Stimulated activated naive B cell treated with anti-CD40 and anti-IgM and Interleukin-4, amounts not matched to agents 10 μg/mL and 1 μg/mL and 100 μg/mL, for 72 hours (primary cell): Measurements from ENCODE around the gene MTTP.

Experiments used
- ATAC-seq, 2 donors: fragments of 150-1000 bp; cut with Tn5 transposase; replicated peaks; 2 replicates each; pipeline ENCODE4 v1.10.0; 2021; ENCODE audit warnings: moderate library complexity in 1 of 2
- DNase-seq: peaks from one replicate; pipeline ENCODE4 v3.0.0; 2021
- H3K27ac Mint-ChIP-seq: one replicate; pipeline ENCODE4 v1.8.0; 2022; ENCODE audit warnings: mild to moderate bottlenecking, mixed read lengths
- H3K27me3 Mint-ChIP-seq, 2 donors: one replicate each; pipeline ENCODE4 v1.8.0; 2022; ENCODE audit warnings: mixed read lengths in 2 of 2
- H3K36me3 Mint-ChIP-seq, 2 donors: one replicate each; pipeline ENCODE4 v1.8.0; 2022; ENCODE audit warnings: mixed read lengths in 2 of 2, mild to moderate bottlenecking in 1 of 2
- H3K4me1 Mint-ChIP-seq, 2 donors: one replicate each; pipeline ENCODE4 v1.8.0; 2022; ENCODE audit warnings: mixed read lengths in 2 of 2, mild to moderate bottlenecking in 1 of 2
- H3K4me3 Mint-ChIP-seq, 2 donors: one replicate each; pipeline ENCODE4 v1.8.0; 2022; ENCODE audit warnings: mild to moderate bottlenecking in 2 of 2, mixed read lengths in 2 of 2, moderate library complexity in 1 of 2
- H3K9me3 Mint-ChIP-seq, 2 donors: one replicate each; pipeline ENCODE4 v1.8.0; 2022; ENCODE audit warnings: mixed read lengths in 2 of 2, mild to moderate bottlenecking in 1 of 2

MTTP gene

GRCh38 chr4:99614491-99614890, 39.9 kb downstream of the MTTP start:
- Mint-ChIP-seq H3K4me1 (no peaks in the 10 kb centered on the region), H3K36me3 (no peaks in the 10 kb centered on the region), H3K4me3 (no peak overlapping the region), H3K27ac (no peak overlapping the region), H3K27me3 (peaks cover 0 to 9% of the 10 kb centered on the region in 2 donors), H3K9me3 (no peaks in the 10 kb centered on the region)
- no peak for DNase-seq
- no peak for ATAC-seq

GRCh38 chr4:99615170-99615820, 40.7 kb downstream of the MTTP start:
- Mint-ChIP-seq H3K27ac (no peak overlapping the region), H3K27me3 (peaks cover 0 to 6% of the 10 kb centered on the region in 2 donors), H3K4me3 (no peak overlapping the region), H3K4me1 (no peaks in the 10 kb centered on the region), H3K36me3 (no peaks in the 10 kb centered on the region), H3K9me3 (no peaks in the 10 kb centered on the region)
- ATAC-seq (no peak), DNase-seq (no peak)

DNA sequence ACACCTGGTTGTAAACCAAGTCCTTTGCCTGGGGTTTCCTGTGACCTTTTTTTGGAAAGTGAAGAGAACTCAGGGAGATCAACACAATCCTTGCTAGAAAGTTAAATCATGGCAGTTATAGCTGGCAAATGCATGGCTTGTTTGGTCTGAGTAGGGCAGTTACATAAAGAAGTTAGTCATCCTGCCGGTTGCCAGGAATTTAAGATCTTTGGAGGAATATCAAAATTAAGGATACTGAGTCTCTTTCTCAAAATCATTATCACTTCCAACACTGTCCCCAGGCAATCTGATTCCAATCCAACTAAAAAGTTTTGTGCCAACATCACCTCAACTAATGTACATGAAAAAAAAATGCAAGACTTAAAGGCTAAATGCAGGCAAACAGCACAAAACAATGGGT, 42.8 kb downstream of the MTTP start:
- Mint-ChIP-seq H3K4me1 (no peaks in the 10 kb centered on the region), H3K36me3 (no peaks in the 10 kb centered on the region), H3K27me3 (peaks cover 3 to 14% of the 10 kb centered on the region in 2 donors), H3K9me3 (no peaks in the 10 kb centered on the region), H3K27ac (no peak overlapping the region), H3K4me3 (no peak overlapping the region)
- no peak for DNase-seq
- no peak for ATAC-seq

- ATAC-seq, result no peak
- Mint-ChIP-seq H3K36me3 (no peaks in the 10 kb centered on the region), H3K9me3 (peaks cover 0 to 3% of the 10 kb centered on the region in 2 donors), H3K4me1 (no peaks in the 10 kb centered on the region), H3K27ac (no peak overlapping the region), H3K4me3 (no peak overlapping the region), H3K27me3 (peaks cover 11 to 19% of the 10 kb centered on the region in 2 donors)
- DNase-seq, result no peak
Measured at GRCh38 chr4:99622341-99622740, 47.7 kb downstream of the MTTP start.

- no peak overlapping the region for H3K4me3 Mint-ChIP-seq
- no peak for DNase-seq
- H3K27ac Mint-ChIP-seq, result no peak overlapping the region
Measured at GRCh38 chr4:99624141-99624719, 49.6 kb downstream of the MTTP start.

DNA sequence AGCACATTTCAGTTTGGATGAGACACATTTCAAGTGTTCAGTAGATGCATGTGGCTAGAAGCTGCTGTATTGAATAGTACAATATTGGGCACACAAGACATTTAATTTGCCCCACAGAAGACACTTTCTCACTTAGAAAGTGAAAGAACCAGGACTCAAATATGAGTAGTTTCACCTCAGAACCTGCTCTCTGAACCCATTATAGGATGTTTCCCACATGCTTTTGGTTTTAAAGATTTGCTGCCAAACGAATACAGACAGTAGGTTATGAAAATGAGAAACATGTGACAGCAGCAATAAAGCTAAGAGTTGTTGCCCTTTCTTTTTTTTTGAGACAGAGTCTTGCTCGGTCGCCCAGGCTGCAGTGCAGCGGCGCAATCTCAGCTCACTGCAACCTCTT, 50.7 kb downstream of the MTTP start:
- no peak for ATAC-seq
- H3K9me3 Mint-ChIP-seq, result peaks cover 0 to 3% of the 10 kb centered on the region in 2 donors
- no peak overlapping the region for H3K4me3 Mint-ChIP-seq
- H3K27ac Mint-ChIP-seq, result no peak overlapping the region
- no peak for DNase-seq
- peaks cover 11 to 15% of the 10 kb centered on the region in 2 donors for H3K27me3 Mint-ChIP-seq
- no peaks in the 10 kb centered on the region for H3K4me1 Mint-ChIP-seq
- H3K36me3 Mint-ChIP-seq, result no peaks in the 10 kb centered on the region

More at GRCh38 chr4:99624141-99624719, 49.6 kb downstream of the MTTP start:
- peaks cover 11 to 15% of the 10 kb centered on the region in 2 donors for H3K27me3 Mint-ChIP-seq
- H3K9me3 Mint-ChIP-seq, result peaks cover 0 to 3% of the 10 kb centered on the region in 2 donors
- no peaks in the 10 kb centered on the region for H3K36me3 Mint-ChIP-seq
- ATAC-seq, result no peak
- H3K4me1 Mint-ChIP-seq, result no peaks in the 10 kb centered on the region

GRCh38 chr4:99628040-99628439, 53.4 kb downstream of the MTTP start:
- ATAC-seq (no peak), DNase-seq (no peak)
- H3K27ac Mint-ChIP-seq, result no peak overlapping the region
- no peak overlapping the region for H3K4me3 Mint-ChIP-seq
- no peaks in the 10 kb centered on the region for H3K4me1 Mint-ChIP-seq
- H3K27me3 Mint-ChIP-seq, result peaks cover 6 to 9% of the 10 kb centered on the region in 2 donors
- no peaks in the 10 kb centered on the region for H3K36me3 Mint-ChIP-seq
- peaks cover 0 to 3% of the 10 kb centered on the region in 2 donors for H3K9me3 Mint-ChIP-seq

DNA sequence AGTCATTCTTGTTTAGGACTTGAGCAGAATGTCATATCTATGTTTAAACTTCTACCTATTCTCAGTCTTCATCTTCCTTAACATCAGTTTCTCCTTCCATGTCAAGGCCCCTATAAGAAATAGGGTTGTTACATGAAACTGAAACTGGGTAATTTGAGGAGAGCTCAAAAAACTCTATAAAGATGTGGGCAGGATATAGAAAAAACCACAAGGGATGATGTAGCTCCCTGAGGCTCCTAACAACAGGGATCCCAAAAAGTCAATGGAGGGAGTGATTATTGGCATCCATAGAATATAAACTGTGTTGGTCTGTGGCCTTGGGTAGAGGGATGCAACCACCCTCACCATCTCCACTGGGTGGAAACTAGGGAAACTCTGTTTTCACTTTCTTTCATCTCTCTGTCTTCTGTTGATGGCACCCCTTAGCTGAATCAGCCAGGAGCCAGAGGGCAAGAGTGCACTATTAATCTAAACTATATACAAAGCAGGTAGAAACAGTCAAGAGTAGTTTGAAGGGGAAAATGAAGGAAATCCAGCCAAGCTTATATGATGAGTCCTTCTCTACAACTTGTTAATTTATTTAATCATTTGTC, 55.4 kb downstream of the MTTP start:
- ATAC-seq (no peak), DNase-seq (no peak)
- no peak overlapping the region for H3K27ac Mint-ChIP-seq
- no peaks in the 10 kb centered on the region for H3K36me3 Mint-ChIP-seq
- no peak overlapping the region for H3K4me3 Mint-ChIP-seq
- H3K27me3 Mint-ChIP-seq, result peaks cover 6 to 10% of the 10 kb centered on the region in 2 donors
- H3K4me1 Mint-ChIP-seq, result no peaks in the 10 kb centered on the region
- peaks cover 0 to 3% of the 10 kb centered on the region in 2 donors for H3K9me3 Mint-ChIP-seq

GRCh38 chr4:99630857-99631360, 56.3 kb downstream of the MTTP start:
- ATAC-seq, result no peak
- Mint-ChIP-seq H3K4me3 (no peak overlapping the region), H3K36me3 (no peaks in the 10 kb centered on the region), H3K27me3 (peaks cover 3 to 12% of the 10 kb centered on the region in 2 donors), H3K9me3 (peaks cover 0 to 3% of the 10 kb centered on the region in 2 donors), H3K4me1 (no peaks in the 10 kb centered on the region), H3K27ac (no peak overlapping the region)
- no peak for DNase-seq

GRCh38 chr4:99633772-99634171, 59.1 kb downstream of the MTTP start:
- H3K9me3 Mint-ChIP-seq, result no peaks in the 10 kb centered on the region
- no peaks in the 10 kb centered on the region for H3K36me3 Mint-ChIP-seq
- no peak overlapping the region for H3K4me3 Mint-ChIP-seq
- peaks cover 0 to 13% of the 10 kb centered on the region in 2 donors for H3K27me3 Mint-ChIP-seq
- no peaks in the 10 kb centered on the region for H3K4me1 Mint-ChIP-seq
- no peak for ATAC-seq
- H3K27ac Mint-ChIP-seq, result no peak overlapping the region
- no peak for DNase-seq

GRCh38 chr4:99634742-99635360, 60.2 kb downstream of the MTTP start:
- Mint-ChIP-seq H3K27ac (no peak overlapping the region), H3K36me3 (no peaks in the 10 kb centered on the region), H3K4me3 (no peak overlapping the region), H3K9me3 (no peaks in the 10 kb centered on the region), H3K4me1 (no peaks in the 10 kb centered on the region), H3K27me3 (peaks cover 0 to 13% of the 10 kb centered on the region in 2 donors)
- no peak for ATAC-seq
- DNase-seq, result no peak

GRCh38 chr4:99635601-99636000, 61.0 kb downstream of the MTTP start:
- Mint-ChIP-seq H3K27me3 (peaks cover 2 to 13% of the 10 kb centered on the region in 2 donors), H3K36me3 (no peaks in the 10 kb centered on the region), H3K4me3 (no peak overlapping the region), H3K9me3 (no peaks in the 10 kb centered on the region), H3K4me1 (no peaks in the 10 kb centered on the region), H3K27ac (no peak overlapping the region)
- DNase-seq, result no peak
- ATAC-seq, result no peak

- Mint-ChIP-seq H3K4me3 (no peak overlapping the region), H3K4me1 (no peaks in the 10 kb centered on the region), H3K27me3 (peaks cover 4 to 13% of the 10 kb centered on the region in 2 donors), H3K9me3 (no peaks in the 10 kb centered on the region), H3K27ac (no peak overlapping the region), H3K36me3 (no peaks in the 10 kb centered on the region)
- ATAC-seq (no peak), DNase-seq (no peak)
Measured at GRCh38 chr4:99636422-99636821, 61.8 kb downstream of the MTTP start.

- Mint-ChIP-seq H3K27me3 (peaks cover 8 to 12% of the 10 kb centered on the region in 2 donors), H3K9me3 (no peaks in the 10 kb centered on the region), H3K4me1 (no peaks in the 10 kb centered on the region), H3K27ac (no peak overlapping the region), H3K36me3 (no peaks in the 10 kb centered on the region), H3K4me3 (no peak overlapping the region)
- DNase-seq (no peak), ATAC-seq (no peak)
Measured at GRCh38 chr4:99637174-99637573, 62.5 kb downstream of the MTTP start.
